ENCODE results near the gene SUPT7L. TPM values are rescaled to one million over a fixed set of nuclear protein-coding genes. Genes with fewer than 3 reads are reported as not detected.

The SUPT7L gene
- total and polyA plus RNA-seq, 4 donors: 9.6 to 14.6 (median 11.5) TPM

- Histone ChIP-seq H3K4me1 (ENCODE audit: control insufficient read depth in 4 of 4, insufficient read depth in 4 of 4, low read length in 3 of 4) (peaks cover 0 to 5% (median 4%) of the 10 kb centered on the region in 4 donors), H3K27me3 (ENCODE audit: control insufficient read depth in 4 of 4, insufficient read depth in 4 of 4, low read length in 3 of 4) (no peaks in the 10 kb centered on the region), H3K27ac (ENCODE audit: low read depth in 1 of 2, low read length in 2 of 2) (no peak overlapping the region), H3K4me3 (ENCODE audit: low read depth in 1 of 3, low read length in 3 of 3) (no peak overlapping the region), H3K36me3 (ENCODE audit: control insufficient read depth in 4 of 4, insufficient read depth in 3 of 4, low read depth in 1 of 4, low read length in 3 of 4) (no peaks in the 10 kb centered on the region), H3K9ac (ENCODE audit: low read depth in 1 of 2, low read length in 2 of 2) (no peak overlapping the region), H3K9me3 (ENCODE audit: control insufficient read depth in 4 of 4, low read length in 3 of 4) (no peaks in the 10 kb centered on the region)
- no peak for TF ChIP-seq CTCF (IDR thresholded peaks at IDR 0.05; ENCODE audit: low read depth, low read length, missing input control)
- TF ChIP-seq RXRA (IDR thresholded peaks at IDR 0.05): no peak
- TF ChIP-seq ZBTB33 (IDR thresholded peaks at IDR 0.05): no peak
- no peak for TF ChIP-seq MAX (IDR thresholded peaks at IDR 0.05)
- no peak for TF ChIP-seq HNF4G (IDR thresholded peaks at IDR 0.05)
- no peak for TF ChIP-seq FOXA1 (IDR thresholded peaks at IDR 0.05)
- no peak for TF ChIP-seq HNF4A (conservative IDR thresholded peaks at IDR 0.05)
- no peak for TF ChIP-seq FOXA2 (IDR thresholded peaks at IDR 0.05)
- no peak for TF ChIP-seq GABPA (IDR thresholded peaks at IDR 0.05 in 1 of 2, conservative IDR thresholded peaks at IDR 0.05 in 1 of 2)
- no peak for TF ChIP-seq SP1 (IDR thresholded peaks at IDR 0.05)
- TF ChIP-seq RAD21 (IDR thresholded peaks at IDR 0.05): no peak
- TF ChIP-seq ATF3 (IDR thresholded peaks at IDR 0.05): no peak
- TF ChIP-seq TAF1 (conservative IDR thresholded peaks at IDR 0.05): no peak
- no peak for TF ChIP-seq REST (IDR thresholded peaks at IDR 0.05)
- no peak for TF ChIP-seq YY1 (IDR thresholded peaks at IDR 0.05)
- TF ChIP-seq EGR1 (IDR thresholded peaks at IDR 0.05; ENCODE audit: low read depth in 2 of 2): no peak
- no peak for TF ChIP-seq NR2F2 (IDR thresholded peaks at IDR 0.05)
- TF ChIP-seq JUND (IDR thresholded peaks at IDR 0.05): no peak
- DNase-seq (ENCODE audit: low spot score): no peak
- 90% methylated on average over 5 of the region's 5 CpGs for WGBS
Observed at GRCh38 chr2:27713201-27713600, 49.8 kb upstream of the SUPT7L start.
